Stimulated activated naive CD4-positive, alpha-beta T cell (primary cell): ENCODE measurements around the gene LCN15.
"Not testable (repeated sequence)": the region's sequence is repeated elsewhere in the genome, so short reads cannot be mapped to it uniquely, and the experiment has no call there.

Source experiments
- DNase-seq, 6 experiments: peaks; one replicate each; lab custom pipeline; 2025; lab: John Stamatoyannopoulos, UW

LCN15 gene

GRCh38 chr9:136755302-136756133 is 8.8 kb downstream of the LCN15 start:
- DNase-seq: not testable (repeated sequence)

- DNase-seq: no peak
Observed at GRCh38 chr9:136754626-136755301, 9.6 kb downstream of the LCN15 start.

GRCh38 chr9:136754059-136754572 is 10.2 kb downstream of the LCN15 start:
- DNase-seq: no peak

- DNase-seq: no peak
Observed at GRCh38 chr9:136753371-136754058, 10.8 kb downstream of the LCN15 start.

- no peak for DNase-seq
Observed at GRCh38 chr9:136751814-136752213, 12.5 kb downstream of the LCN15 start.

- DNase-seq: no peak
Observed at GRCh38 chr9:136751244-136751643, 13.1 kb downstream of the LCN15 start.

- no peak for DNase-seq
Observed at GRCh38 chr9:136750526-136750925, 13.8 kb downstream of the LCN15 start.

- no peak for DNase-seq
Observed at GRCh38 chr9:136748666-136749611, 15.4 kb downstream of the LCN15 start.

- DNase-seq: no peak
Observed at GRCh38 chr9:136748201-136748600, 16.1 kb downstream of the LCN15 start, which contains the start of gene LCN6. Gene LCN6, minus strand, starts transcription at chr9:136748525. Its CDS starts 42 bp downstream, at chr9:136748483.

GRCh38 chr9:136747161-136748060 is 16.9 kb downstream of the LCN15 start:
- no peak for DNase-seq

- DNase-seq: no peak
Observed at GRCh38 chr9:136746621-136747020, 17.7 kb downstream of the LCN15 start.

GRCh38 chr9:136746155-136746490 is 18.2 kb downstream of the LCN15 start:
- DNase-seq: no peak

- DNase-seq: no peak
Observed at GRCh38 chr9:136745389-136746154, 18.7 kb downstream of the LCN15 start.

GRCh38 chr9:136744773-136745172 is 19.5 kb downstream of the LCN15 start:
- no peak for DNase-seq

GRCh38 chr9:136743639-136744211 is 20.6 kb downstream of the LCN15 start:
- DNase-seq: no peak

GRCh38 chr9:136742591-136743391 is 21.5 kb downstream of the LCN15 start, which contains the start of gene LCN10:
Gene LCN10, minus strand, starts transcription at chr9:136742940. Its CDS starts 37 bp downstream, at chr9:136742903.
- DNase-seq: no peak

- DNase-seq: peak in 2 of 6 experiments; percentile 33
Observed at GRCh38 chr9:136741883-136742571, 22.3 kb downstream of the LCN15 start.
